ENCODE measurements around the gene KANK4.

The KANK4 gene

GRCh38 chr1:62318320-62318755, 896 bp downstream of the KANK4 start:
- H3K27ac Mint-ChIP-seq: no peak overlapping the region
- H3K4me3 Mint-ChIP-seq: no peak overlapping the region

DNA sequence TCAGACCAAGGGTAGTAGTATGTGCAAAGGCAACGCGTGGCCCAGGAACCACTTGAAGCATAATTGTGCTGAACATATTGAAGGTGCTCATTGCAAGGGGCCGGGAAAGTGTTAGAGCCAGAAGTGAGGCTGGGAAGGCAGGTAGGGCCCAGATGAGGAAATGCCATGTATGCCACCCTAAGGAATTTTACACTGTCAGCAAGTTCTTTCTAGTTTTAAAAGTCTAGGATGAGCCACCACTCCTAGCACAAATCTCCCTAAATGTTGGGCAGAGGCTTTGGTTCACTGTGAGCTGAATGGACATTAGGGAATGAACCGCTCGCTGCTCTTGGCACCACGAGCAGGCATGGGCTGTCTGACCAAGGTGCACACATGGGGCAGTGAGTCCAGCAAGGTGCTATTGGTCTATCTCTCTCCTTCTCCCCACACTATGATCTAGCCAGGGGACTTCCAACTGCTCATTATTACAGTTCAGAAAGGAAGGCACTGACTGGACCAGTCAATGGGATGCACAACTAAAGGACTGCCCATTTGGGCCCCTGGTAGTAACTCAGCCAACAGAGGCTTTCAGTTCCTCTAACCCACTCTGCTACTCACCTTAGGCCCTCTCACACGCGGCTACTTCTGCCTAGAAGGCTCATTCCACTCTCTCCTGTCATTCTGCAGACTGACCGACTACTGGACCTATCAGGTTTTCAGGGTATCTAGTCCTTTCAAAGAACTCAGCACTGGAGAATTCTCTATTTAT, 2.0 kb downstream of the KANK4 start:
- Mint-ChIP-seq H3K36me3 (no peaks in the 10 kb centered on the region), H3K27me3 (peaks cover 12% of the 10 kb centered on the region), H3K27ac (no peak overlapping the region), H3K4me1 (ENCODE audit: low read depth) (peaks cover 4% of the 10 kb centered on the region), H3K4me3 (no peak overlapping the region), H3K9me3 (ENCODE audit: low read depth) (no peaks in the 10 kb centered on the region)

More at GRCh38 chr1:62318320-62318755, 896 bp downstream of the KANK4 start:
- H3K4me1 Mint-ChIP-seq (ENCODE audit: low read depth): peaks cover 4% of the 10 kb centered on the region
- no peaks in the 10 kb centered on the region for H3K9me3 Mint-ChIP-seq (ENCODE audit: low read depth)
- peaks cover 13% of the 10 kb centered on the region for H3K27me3 Mint-ChIP-seq
- H3K36me3 Mint-ChIP-seq: no peaks in the 10 kb centered on the region

DNA sequence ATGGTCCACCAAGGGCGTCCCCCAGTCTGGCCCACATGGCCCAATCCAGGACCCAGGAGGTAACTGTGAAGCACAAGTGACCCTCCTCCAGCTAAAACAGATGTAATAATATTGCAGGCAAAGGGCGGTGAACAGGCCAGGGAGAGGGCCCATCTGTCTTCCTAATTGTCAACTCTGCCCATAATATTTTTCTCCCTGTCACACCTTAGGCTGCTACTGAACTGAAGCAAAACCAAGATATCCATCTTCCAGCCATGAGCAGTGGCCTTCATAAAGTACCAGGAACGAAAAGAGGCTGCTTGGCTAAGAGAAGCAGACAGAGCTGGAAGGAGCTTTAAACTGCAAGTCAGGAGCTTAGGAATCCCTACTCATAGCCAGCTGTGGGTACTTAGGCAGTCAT, 3.1 kb downstream of the KANK4 start:
- Mint-ChIP-seq H3K36me3 (no peaks in the 10 kb centered on the region), H3K4me3 (no peak overlapping the region), H3K27ac (no peak overlapping the region), H3K4me1 (ENCODE audit: low read depth) (peaks cover 4% of the 10 kb centered on the region), H3K27me3 (peaks cover 11% of the 10 kb centered on the region), H3K9me3 (ENCODE audit: low read depth) (no peaks in the 10 kb centered on the region)

DNA sequence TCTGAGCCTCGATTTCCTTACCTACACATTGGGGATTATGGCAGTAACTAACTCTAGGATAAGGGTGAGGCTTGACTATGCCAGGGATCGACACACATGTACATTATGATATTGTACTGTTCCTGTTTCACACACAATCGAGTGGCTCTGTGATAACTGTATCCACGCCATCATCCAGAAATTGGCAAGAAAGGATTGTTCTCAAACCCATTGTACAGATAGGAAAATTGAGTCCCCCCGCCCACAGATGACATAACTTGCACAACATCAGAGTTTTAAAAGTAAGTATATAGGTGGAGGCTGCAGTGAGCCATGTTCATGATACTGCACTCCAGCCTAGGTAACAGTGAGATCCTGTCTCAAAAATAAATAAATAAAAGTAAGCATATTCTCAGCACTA, 3.8 kb downstream of the KANK4 start:
- Mint-ChIP-seq H3K36me3 (no peaks in the 10 kb centered on the region), H3K27me3 (peaks cover 9% of the 10 kb centered on the region), H3K9me3 (ENCODE audit: low read depth) (no peaks in the 10 kb centered on the region)

DNA sequence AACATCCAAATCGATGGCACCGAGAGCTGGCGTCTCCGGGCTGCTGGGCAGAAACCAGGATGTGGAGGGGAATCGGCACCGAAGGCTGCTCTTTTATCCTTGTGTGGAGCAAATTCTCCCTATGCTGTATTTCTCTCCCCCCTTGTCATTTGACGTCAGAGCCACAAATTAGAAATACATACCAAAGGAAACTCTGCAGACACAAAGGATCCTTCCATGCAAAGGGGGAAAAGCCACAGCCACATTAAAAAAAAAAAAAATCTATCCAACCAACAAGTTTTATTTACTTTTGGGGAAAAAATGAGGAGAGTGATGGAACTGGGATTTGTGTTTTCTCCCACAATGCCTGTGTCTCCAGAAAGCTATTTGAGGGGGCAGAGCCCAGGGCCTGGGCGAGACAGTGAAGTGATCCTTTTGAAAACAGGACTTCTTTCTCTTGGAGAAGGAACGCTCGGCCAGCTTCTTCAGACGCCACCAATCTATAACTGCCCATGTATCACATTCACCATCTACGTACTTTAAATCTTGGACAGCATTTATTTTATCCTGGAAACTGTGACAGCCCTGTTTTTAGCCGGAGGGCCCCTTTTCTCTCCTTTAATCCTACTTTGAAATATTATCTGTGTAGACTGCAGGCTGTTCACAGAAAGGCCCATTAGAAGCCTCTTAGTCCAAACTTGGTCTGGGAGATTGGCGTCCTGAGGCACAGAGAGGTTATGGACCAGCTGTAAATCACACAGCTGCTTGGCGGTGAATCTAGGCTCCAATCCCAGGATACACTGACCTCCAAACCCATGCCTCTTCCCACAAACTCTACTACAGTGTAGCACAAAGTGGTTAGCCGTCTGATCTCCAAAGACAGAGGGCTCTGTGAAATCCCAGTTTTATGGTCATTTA, 4.5 kb downstream of the KANK4 start:
- Mint-ChIP-seq H3K4me3 (no peak overlapping the region), H3K4me1 (ENCODE audit: low read depth) (peaks cover 2% of the 10 kb centered on the region)

More for the DNA sequence above, 3.8 kb downstream of the KANK4 start:
- Mint-ChIP-seq H3K4me3 (no peak overlapping the region), H3K27ac (no peak overlapping the region), H3K4me1 (ENCODE audit: low read depth) (peaks cover 4% of the 10 kb centered on the region)

GRCh38 chr1:62312698-62313097, 6.5 kb downstream of the KANK4 start:
- Mint-ChIP-seq H3K27ac (no peak overlapping the region), H3K36me3 (no peaks in the 10 kb centered on the region), H3K9me3 (ENCODE audit: low read depth) (no peaks in the 10 kb centered on the region), H3K4me3 (no peak overlapping the region), H3K4me1 (ENCODE audit: low read depth) (no peaks in the 10 kb centered on the region), H3K27me3 (peaks cover 2% of the 10 kb centered on the region)

More for the DNA sequence above, 4.5 kb downstream of the KANK4 start:
- Mint-ChIP-seq H3K27me3 (peaks cover 5% of the 10 kb centered on the region), H3K9me3 (ENCODE audit: low read depth) (no peaks in the 10 kb centered on the region), H3K36me3 (no peaks in the 10 kb centered on the region), H3K27ac (no peak overlapping the region)

- H3K4me3 Mint-ChIP-seq: no peak overlapping the region
- H3K27ac Mint-ChIP-seq: no peak overlapping the region
- no peaks in the 10 kb centered on the region for H3K36me3 Mint-ChIP-seq
- H3K9me3 Mint-ChIP-seq (ENCODE audit: low read depth): no peaks in the 10 kb centered on the region
- no peaks in the 10 kb centered on the region for H3K4me1 Mint-ChIP-seq (ENCODE audit: low read depth)
- H3K27me3 Mint-ChIP-seq: no peaks in the 10 kb centered on the region
These were observed 7.7 kb downstream of the KANK4 start for GRCh38 chr1:62311473-62311943.

DNA sequence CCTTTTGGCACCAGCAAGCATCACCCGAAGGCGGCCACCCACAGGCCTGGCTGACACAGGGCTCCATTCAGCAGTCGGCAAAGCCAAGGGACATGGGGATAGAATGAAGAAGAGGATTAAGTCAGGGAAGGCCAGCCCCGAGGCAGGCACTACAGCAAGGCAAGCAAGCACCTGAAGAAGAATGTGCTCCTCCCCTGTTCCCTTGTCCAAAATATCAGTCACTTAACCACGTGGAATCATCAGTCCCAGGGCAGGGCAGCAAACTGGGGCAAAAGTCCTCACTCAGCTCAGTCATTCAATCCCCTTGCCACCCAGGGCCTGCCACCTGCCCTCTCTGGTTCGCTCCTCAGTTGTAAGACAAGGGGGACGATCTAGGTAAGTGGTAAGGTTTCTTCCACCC, 9.3 kb downstream of the KANK4 start:
- no peaks in the 10 kb centered on the region for H3K36me3 Mint-ChIP-seq
- H3K27me3 Mint-ChIP-seq: no peaks in the 10 kb centered on the region
- H3K4me1 Mint-ChIP-seq (ENCODE audit: low read depth): no peaks in the 10 kb centered on the region
- no peak overlapping the region for H3K4me3 Mint-ChIP-seq
- no peaks in the 10 kb centered on the region for H3K9me3 Mint-ChIP-seq (ENCODE audit: low read depth)
- H3K27ac Mint-ChIP-seq: no peak overlapping the region

DNA sequence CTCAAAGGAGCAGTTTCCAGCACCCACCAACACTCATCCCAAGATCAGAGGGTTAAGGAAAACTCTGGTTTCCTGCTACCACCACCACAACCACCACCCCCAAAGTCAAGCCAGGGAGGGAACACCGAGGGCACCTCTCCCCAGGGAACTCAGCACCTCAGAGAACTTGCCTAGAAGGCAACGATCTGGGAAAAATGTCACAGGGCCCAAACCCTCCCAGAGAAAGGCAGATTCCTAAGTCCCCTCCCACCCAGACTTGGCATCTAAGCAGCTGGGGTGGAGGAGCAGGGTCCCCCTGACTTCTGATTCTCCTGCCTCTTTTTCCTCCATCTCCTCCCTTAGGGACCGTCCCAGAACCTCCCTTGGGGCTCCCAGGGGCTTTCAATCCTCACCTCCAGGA, 10.6 kb downstream of the KANK4 start:
- H3K27me3 Mint-ChIP-seq: no peaks in the 10 kb centered on the region
- no peaks in the 10 kb centered on the region for H3K4me1 Mint-ChIP-seq (ENCODE audit: low read depth)
- H3K36me3 Mint-ChIP-seq: no peaks in the 10 kb centered on the region
- no peak overlapping the region for H3K27ac Mint-ChIP-seq
- H3K9me3 Mint-ChIP-seq (ENCODE audit: low read depth): no peaks in the 10 kb centered on the region
- H3K4me3 Mint-ChIP-seq: no peak overlapping the region

GRCh38 chr1:62307895-62308492, 11.2 kb downstream of the KANK4 start:
- H3K27ac Mint-ChIP-seq: no peak overlapping the region
- no peaks in the 10 kb centered on the region for H3K9me3 Mint-ChIP-seq (ENCODE audit: low read depth)
- no peaks in the 10 kb centered on the region for H3K36me3 Mint-ChIP-seq
- H3K4me3 Mint-ChIP-seq: no peak overlapping the region
- H3K4me1 Mint-ChIP-seq (ENCODE audit: low read depth): no peaks in the 10 kb centered on the region
- H3K27me3 Mint-ChIP-seq: no peaks in the 10 kb centered on the region

- Mint-ChIP-seq H3K4me1 (ENCODE audit: low read depth) (no peaks in the 10 kb centered on the region), H3K27ac (no peak overlapping the region), H3K4me3 (no peak overlapping the region), H3K36me3 (no peaks in the 10 kb centered on the region), H3K27me3 (no peaks in the 10 kb centered on the region), H3K9me3 (ENCODE audit: low read depth) (no peaks in the 10 kb centered on the region)
These were observed 11.8 kb downstream of the KANK4 start for GRCh38 chr1:62307446-62307845.

DNA sequence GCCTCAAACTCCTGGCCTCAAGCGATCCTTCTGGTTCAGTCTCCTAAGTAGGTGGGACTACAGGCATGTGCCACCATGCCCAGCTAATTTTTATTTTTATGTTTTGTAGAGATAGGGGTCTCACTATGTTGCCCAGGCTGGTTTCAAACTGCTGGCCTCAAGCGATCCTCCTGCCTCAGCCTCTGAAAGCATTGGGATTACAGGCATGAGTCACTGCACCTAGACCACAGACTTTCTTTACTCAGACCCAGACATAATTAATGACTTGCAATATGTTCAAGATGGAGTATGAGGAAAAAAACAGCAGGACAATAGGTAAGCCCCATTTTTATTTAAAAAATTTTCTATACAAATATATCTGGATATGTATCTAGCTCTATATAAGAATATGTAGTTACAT, 13.2 kb downstream of the KANK4 start:
- no peak overlapping the region for H3K4me3 Mint-ChIP-seq
- no peak overlapping the region for H3K27ac Mint-ChIP-seq
- no peaks in the 10 kb centered on the region for H3K9me3 Mint-ChIP-seq (ENCODE audit: low read depth)
- no peaks in the 10 kb centered on the region for H3K27me3 Mint-ChIP-seq
- H3K4me1 Mint-ChIP-seq (ENCODE audit: low read depth): no peaks in the 10 kb centered on the region
- no peaks in the 10 kb centered on the region for H3K36me3 Mint-ChIP-seq

DNA sequence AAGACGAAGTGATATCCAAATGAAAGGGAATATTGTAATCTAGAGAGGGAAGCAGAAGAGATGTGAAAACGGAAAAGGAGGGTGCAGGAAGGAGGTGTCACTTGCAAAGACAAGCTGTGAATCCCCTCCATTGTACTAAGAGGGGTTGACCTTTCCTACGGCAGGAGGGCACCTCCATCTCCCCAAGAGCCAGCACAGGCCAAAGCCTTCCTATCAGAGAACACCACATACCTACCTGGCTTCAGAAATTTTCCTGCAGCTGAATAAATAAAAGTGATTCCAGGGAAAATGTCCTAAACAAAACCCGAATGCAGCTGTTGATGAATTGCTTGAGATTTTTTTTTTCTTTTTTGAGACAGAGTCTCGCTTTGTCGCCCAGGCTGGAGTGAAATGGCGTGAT, 14.3 kb downstream of the KANK4 start:
- H3K27ac Mint-ChIP-seq: no peak overlapping the region
- no peaks in the 10 kb centered on the region for H3K36me3 Mint-ChIP-seq
- no peak overlapping the region for H3K4me3 Mint-ChIP-seq
- no peaks in the 10 kb centered on the region for H3K4me1 Mint-ChIP-seq (ENCODE audit: low read depth)
- no peaks in the 10 kb centered on the region for H3K27me3 Mint-ChIP-seq
- H3K9me3 Mint-ChIP-seq (ENCODE audit: low read depth): no peaks in the 10 kb centered on the region

DNA sequence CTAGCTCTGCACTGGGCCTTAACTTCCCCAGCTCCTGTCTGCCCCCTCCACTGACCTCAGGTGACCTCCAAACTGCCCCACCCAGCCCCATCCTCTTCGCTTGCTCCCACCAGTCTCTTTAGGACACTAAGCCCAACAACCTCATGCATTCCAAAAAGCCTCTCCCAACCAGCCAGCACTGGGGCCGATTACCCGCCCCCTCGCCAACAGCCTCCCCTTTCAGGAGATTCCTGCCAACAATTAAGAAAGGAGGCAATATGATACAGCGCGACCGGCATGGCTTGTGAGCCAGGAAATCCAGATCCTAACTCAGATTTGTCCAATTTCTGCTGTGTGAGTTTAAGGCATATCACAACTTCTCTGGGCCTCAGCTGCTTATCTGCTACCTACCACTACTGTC, 14.7 kb downstream of the KANK4 start:
- Mint-ChIP-seq H3K36me3 (no peaks in the 10 kb centered on the region), H3K4me1 (ENCODE audit: low read depth) (no peaks in the 10 kb centered on the region), H3K27ac (no peak overlapping the region), H3K27me3 (no peaks in the 10 kb centered on the region), H3K9me3 (ENCODE audit: low read depth) (no peaks in the 10 kb centered on the region), H3K4me3 (no peak overlapping the region)

Data from activated naive CD8-positive, alpha-beta T cell (primary cell).